ENCODE results near the gene CMTM4.

- TF ChIP-seq CTCF (IDR thresholded peaks at IDR 0.05; ENCODE audit: borderline replicate concordance, extremely low read depth, low read length, poor library complexity, severe bottlenecking) (no peak), EZH2 (IDR thresholded peaks at IDR 0.05; ENCODE audit: borderline replicate concordance, low read depth, low read length, severe bottlenecking) (no peak)
Observed at GRCh38 chr16:66641387-66641786, 55.2 kb downstream of the CMTM4 start.

Measured in DND-41 (cell line).